ENCODE measurements around the gene ORC6.

The ORC6 gene

GRCh38 chr16:46688654-46689364 lies 650 bp upstream of the ORC6 start, which contains the start of gene VPS35 (continued):
- no peak for TF ChIP-seq ZNF830 (tag by site-specific recombination; IDR thresholded peaks at IDR 0.05; ENCODE audit: low read depth)
- no peak for TF ChIP-seq ZNF26 (tag by site-specific recombination; IDR thresholded peaks at IDR 0.05)
- no peak for TF ChIP-seq ZNF214 (tag by site-specific recombination; IDR thresholded peaks at IDR 0.05; ENCODE audit: borderline replicate concordance)
- TF ChIP-seq ZNF19 (tag by site-specific recombination; IDR thresholded peaks at IDR 0.05; ENCODE audit: low read depth), result no peak
- no peak for TF ChIP-seq ZNF626 (tag by site-specific recombination; IDR thresholded peaks at IDR 0.05)
- TF ChIP-seq YY1 (tag by site-specific recombination; IDR thresholded peaks at IDR 0.05), result peak; percentile 55; the same call in 1 of the 2 replicates
- no peak for TF ChIP-seq ZFHX2 (tag by site-specific recombination; conservative IDR thresholded peaks at IDR 0.05)
- TF ChIP-seq ZFP37 (tag by site-specific recombination; IDR thresholded peaks at IDR 0.05), result no peak
- no peak for TF ChIP-seq PRDM2 (tag by site-specific recombination; IDR thresholded peaks at IDR 0.05; ENCODE audit: borderline replicate concordance)
- TF ChIP-seq TCF7L2 (IDR thresholded peaks at IDR 0.05; ENCODE audit: borderline replicate concordance, low read depth, low read length), result no peak
- no peak for TF ChIP-seq ZNF354C (tag by site-specific recombination; IDR thresholded peaks at IDR 0.05; ENCODE audit: borderline replicate concordance, low read depth)
- TF ChIP-seq SP7 (tag by site-specific recombination; IDR thresholded peaks at IDR 0.05), result peak; percentile 62; the same call in 1 of the 2 replicates
- no peak for TF ChIP-seq TRIM28 (IDR thresholded peaks at IDR 0.05; ENCODE audit: borderline replicate concordance, low read length)
- no peak for TF ChIP-seq ZNF768 (tag by site-specific recombination; IDR thresholded peaks at IDR 0.05)
- TF ChIP-seq ZNF501 (tag by site-specific recombination; IDR thresholded peaks at IDR 0.05), result peak; percentile 52; the same call in 1 of the 2 replicates
- TF ChIP-seq PRDM10 (tag by site-specific recombination; IDR thresholded peaks at IDR 0.05), result peak; percentile 84
- peak; percentile 17; the same call in 1 of the 2 replicates for TF ChIP-seq EGR2 (tag by site-specific recombination; IDR thresholded peaks at IDR 0.05; ENCODE audit: low read depth)
- no peak for TF ChIP-seq INSM2 (tag by site-specific recombination; IDR thresholded peaks at IDR 0.05)
- no peak for TF ChIP-seq ZNF707 (tag by site-specific recombination; IDR thresholded peaks at IDR 0.05)
- TF ChIP-seq ZNF658 (tag by site-specific recombination; IDR thresholded peaks at IDR 0.05), result no peak
- no peak for TF ChIP-seq ZNF169 (tag by site-specific recombination; IDR thresholded peaks at IDR 0.05)
- TF ChIP-seq ZNF146 (tag by site-specific recombination; IDR thresholded peaks at IDR 0.05), result no peak
- no peak for TF ChIP-seq ZNF302 (tag by site-specific recombination; IDR thresholded peaks at IDR 0.05; ENCODE audit: low read depth)
- TF ChIP-seq ZNF37A (tag by site-specific recombination; IDR thresholded peaks at IDR 0.05), result no peak
- no peak for TF ChIP-seq PRDM1 (tag by site-specific recombination; IDR thresholded peaks at IDR 0.05)
- TF ChIP-seq ZNF341 (tag by site-specific recombination; IDR thresholded peaks at IDR 0.05; ENCODE audit: low read depth), result peak; percentile 84
- TF ChIP-seq HOXC10 (CRISPR knock-in tag; IDR thresholded peaks at IDR 0.05), result no peak
- TF ChIP-seq ZNF132 (tag by site-specific recombination; IDR thresholded peaks at IDR 0.05; ENCODE audit: borderline replicate concordance), result no peak
- TF ChIP-seq ZBTB1 (tag by site-specific recombination; IDR thresholded peaks at IDR 0.05), result no peak

Data from HEK293 (cell line).